Astrocyte (in vitro differentiated cells and primary cell): ENCODE results near the gene HNRNPUL2. TPM values are rescaled to one million over a fixed set of nuclear protein-coding genes. Genes with fewer than 3 reads are reported as not detected.
"Not testable (repeated sequence)": the region's sequence is repeated elsewhere in the genome, so short reads cannot be mapped to it uniquely, and the experiment has no call there.

ENCODE experiments used
- DNase-seq: peaks from one replicate; pipeline ENCODE4 v3.0.0-alpha.2; 2010; ENCODE audit warnings: low read depth
- FAIRE-seq: peaks from 2 replicates; lab custom pipeline; 2011; peaks lifted over from hg19 to GRCh38; lab: Jason Lieb, UNC
- H2AFZ ChIP-seq: 2 replicates; pipeline ENCODE4 v1.6.0; 2012; ENCODE audit warnings: low read depth, low read length, inconsistent platforms
- H3K27ac ChIP-seq: 2 replicates; pipeline ENCODE4 v1.5.1; 2011; ENCODE audit warnings: low read depth, low read length, inconsistent platforms
- H3K27me3 ChIP-seq: 2 replicates; pipeline ENCODE4 v1.6.0; 2011; ENCODE audit warnings: low read length, inconsistent platforms; ENCODE audit not compliant: insufficient read depth
- H3K36me3 ChIP-seq: 2 replicates; pipeline ENCODE4 v1.5.1; 2011; ENCODE audit warnings: low read length, inconsistent platforms; ENCODE audit not compliant: insufficient read depth
- H3K4me1 ChIP-seq: 2 replicates; pipeline ENCODE4 v1.5.1; 2011; ENCODE audit warnings: low read length, inconsistent platforms; ENCODE audit not compliant: insufficient read depth
- H3K4me2 ChIP-seq: 2 replicates; pipeline ENCODE4 v1.6.0; 2012; ENCODE audit warnings: low read length, inconsistent platforms
- H3K4me3 ChIP-seq: 2 replicates; pipeline ENCODE4 v1.5.1; 2011; ENCODE audit warnings: low read depth, mild to moderate bottlenecking, low read length, inconsistent platforms; ENCODE audit not compliant: insufficient read depth
- H3K79me2 ChIP-seq: 2 replicates; pipeline ENCODE4 v1.6.0; 2012; ENCODE audit warnings: mild to moderate bottlenecking, low read length, inconsistent platforms; ENCODE audit not compliant: insufficient read depth
- H3K9ac ChIP-seq: 2 replicates; pipeline ENCODE4 v1.6.0; 2012; ENCODE audit warnings: mild to moderate bottlenecking, low read length, inconsistent platforms
- H3K9me3 ChIP-seq: 2 replicates; pipeline ENCODE4 v1.5.1; 2012; ENCODE audit warnings: low read depth, mild to moderate bottlenecking, low read length, inconsistent platforms; ENCODE audit not compliant: insufficient read depth
- H4K20me1 ChIP-seq: 2 replicates; pipeline ENCODE4 v1.6.0; 2012; ENCODE audit warnings: low read length, inconsistent platforms; ENCODE audit not compliant: insufficient read depth
- H3K27ac Mint-ChIP-seq: one replicate; pipeline ENCODE4 v1.8.0; 2021; ENCODE audit warnings: mild to moderate bottlenecking, mixed read lengths; ENCODE audit not compliant: unreplicated experiment
- H3K27me3 Mint-ChIP-seq: one replicate; pipeline ENCODE4 v1.8.0; 2021; ENCODE audit warnings: low read depth, mixed read lengths; ENCODE audit not compliant: unreplicated experiment
- H3K36me3 Mint-ChIP-seq: one replicate; pipeline ENCODE4 v1.8.0; 2021; ENCODE audit warnings: low read depth, mixed read lengths; ENCODE audit not compliant: unreplicated experiment
- H3K4me1 Mint-ChIP-seq: one replicate; pipeline ENCODE4 v1.8.0; 2021; ENCODE audit warnings: low read depth, mixed read lengths; ENCODE audit not compliant: unreplicated experiment
- H3K4me3 Mint-ChIP-seq: one replicate; pipeline ENCODE4 v1.8.0; 2021; ENCODE audit warnings: mild to moderate bottlenecking, moderate library complexity, mixed read lengths; ENCODE audit not compliant: unreplicated experiment
- H3K9me3 Mint-ChIP-seq: one replicate; pipeline ENCODE4 v1.8.0; 2021; ENCODE audit warnings: mild to moderate bottlenecking, mixed read lengths; ENCODE audit not compliant: unreplicated experiment
- EZH2 ChIP-seq: IDR thresholded peaks from 2 replicates; pipeline ENCODE4 v1.6.1; 2012; ENCODE audit warnings: mild to moderate bottlenecking, low read length, inconsistent platforms; ENCODE audit not compliant: insufficient read depth
- total RNA-seq: library from RNA; stranded (reverse); gene quantifications from 2 replicates; pipeline ENCODE4 v1.2.1, GENCODE V29; 2021
- TF ChIP-seq, protein P1 (sequence below): IDR thresholded peaks from 2 replicates; pipeline ENCODE4 v1.5.1; 2011; ENCODE audit warnings: low read depth, mild to moderate bottlenecking, inconsistent platforms, low read length, moderate library complexity; ENCODE audit not compliant: insufficient read depth

The HNRNPUL2 gene
- total RNA-seq, 1 donor from 2014 or later = 40.0 TPM

GRCh38 chr11:62771144-62772021 lies 44.1 kb upstream of the HNRNPUL2 start, which contains the start of gene TAF6L:
Gene TAF6L (plus strand): TSS chr11:62771396. CDS start chr11:62775784, 4,388 bp downstream.
- Mint-ChIP-seq H3K27me3 (no peaks in the 10 kb centered on the region), H3K4me3 (peak within 1 kb of the TSS; percentile 84), H3K27ac (peak within 1 kb of the TSS; percentile 90), H3K36me3 (peaks cover 8% of the 10 kb centered on the region), H3K4me1 (peaks cover 7% of the 10 kb centered on the region), H3K9me3 (no peaks in the 10 kb centered on the region)
- peak within 1 kb of the TSS; percentile 90 for H2AFZ ChIP-seq
- peaks cover 12% of the 10 kb centered on the region for H3K4me1 ChIP-seq
- no peaks in the 10 kb centered on the region for H4K20me1 ChIP-seq
- peak within 1 kb of the TSS; percentile 77 for H3K9ac ChIP-seq
- H3K4me2 ChIP-seq = peak within 1 kb of the TSS; percentile 85
- no peaks in the 10 kb centered on the region for H3K9me3 ChIP-seq
- H3K27ac ChIP-seq = peak within 1 kb of the TSS; percentile 74
- peak within 1 kb of the TSS; percentile 72 for H3K4me3 ChIP-seq
- TF ChIP-seq EZH2 = no peak
- TF ChIP-seq, protein P1, sequence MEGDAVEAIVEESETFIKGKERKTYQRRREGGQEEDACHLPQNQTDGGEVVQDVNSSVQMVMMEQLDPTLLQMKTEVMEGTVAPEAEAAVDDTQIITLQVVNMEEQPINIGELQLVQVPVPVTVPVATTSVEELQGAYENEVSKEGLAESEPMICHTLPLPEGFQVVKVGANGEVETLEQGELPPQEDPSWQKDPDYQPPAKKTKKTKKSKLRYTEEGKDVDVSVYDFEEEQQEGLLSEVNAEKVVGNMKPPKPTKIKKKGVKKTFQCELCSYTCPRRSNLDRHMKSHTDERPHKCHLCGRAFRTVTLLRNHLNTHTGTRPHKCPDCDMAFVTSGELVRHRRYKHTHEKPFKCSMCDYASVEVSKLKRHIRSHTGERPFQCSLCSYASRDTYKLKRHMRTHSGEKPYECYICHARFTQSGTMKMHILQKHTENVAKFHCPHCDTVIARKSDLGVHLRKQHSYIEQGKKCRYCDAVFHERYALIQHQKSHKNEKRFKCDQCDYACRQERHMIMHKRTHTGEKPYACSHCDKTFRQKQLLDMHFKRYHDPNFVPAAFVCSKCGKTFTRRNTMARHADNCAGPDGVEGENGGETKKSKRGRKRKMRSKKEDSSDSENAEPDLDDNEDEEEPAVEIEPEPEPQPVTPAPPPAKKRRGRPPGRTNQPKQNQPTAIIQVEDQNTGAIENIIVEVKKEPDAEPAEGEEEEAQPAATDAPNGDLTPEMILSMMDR = no peak
- FAIRE-seq = no peak
- H3K79me2 ChIP-seq = peaks cover 18% of the 10 kb centered on the region
- peaks cover 8% of the 10 kb centered on the region for H3K36me3 ChIP-seq
- DNase-seq = peak; percentile 88
- no peaks in the 10 kb centered on the region for H3K27me3 ChIP-seq

DNA sequence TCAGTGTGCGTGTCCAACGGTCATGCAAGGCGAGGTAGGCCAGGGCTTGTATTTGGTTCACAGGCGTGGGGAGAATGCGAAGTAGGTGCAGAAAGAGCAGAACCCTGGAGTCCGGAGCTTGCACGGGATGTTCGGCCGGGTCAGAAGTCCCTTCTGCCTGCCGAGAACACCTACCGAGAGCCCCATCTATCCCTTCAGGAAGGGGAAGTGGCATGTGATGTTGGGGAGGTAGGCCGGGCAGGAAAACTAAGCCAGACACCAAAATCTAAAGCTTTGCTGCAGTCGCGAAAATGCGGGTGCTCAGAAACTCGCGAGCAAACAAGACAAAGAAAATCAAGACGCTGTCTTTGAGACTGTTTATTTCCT lies 43.5 kb upstream of the HNRNPUL2 start:
- Mint-ChIP-seq H3K36me3 (peaks cover 5% of the 10 kb centered on the region), H3K9me3 (no peaks in the 10 kb centered on the region), H3K27me3 (no peaks in the 10 kb centered on the region), H3K27ac (peak overlapping the region; percentile 90), H3K4me1 (peaks cover 7% of the 10 kb centered on the region), H3K4me3 (peak overlapping the region; percentile 84)
- Histone ChIP-seq H3K36me3 (peaks cover 11% of the 10 kb centered on the region), H3K4me1 (peaks cover 12% of the 10 kb centered on the region), H3K4me3 (peak overlapping the region; percentile 72), H3K9ac (peak overlapping the region; percentile 77), H3K27ac (peak overlapping the region; percentile 74), H3K4me2 (peak overlapping the region; percentile 85), H2AFZ (peak overlapping the region; percentile 90), H3K9me3 (no peaks in the 10 kb centered on the region), H4K20me1 (no peaks in the 10 kb centered on the region), H3K79me2 (peaks cover 18% of the 10 kb centered on the region), H3K27me3 (no peaks in the 10 kb centered on the region)
- TF ChIP-seq, protein P1 = no peak
- no peak for TF ChIP-seq EZH2
- DNase-seq (peak; percentile 16), FAIRE-seq (no peak)

GRCh38 chr11:62760867-62761227 lies 33.6 kb upstream of the HNRNPUL2 start:
- not testable (repeated sequence) for H3K4me1 ChIP-seq, H3K27me3 ChIP-seq, H3K4me3 ChIP-seq, H3K27me3 Mint-ChIP-seq, H3K9me3 ChIP-seq, H2AFZ ChIP-seq, H4K20me1 ChIP-seq, H3K27ac Mint-ChIP-seq, DNase-seq, FAIRE-seq, H3K4me1 Mint-ChIP-seq, H3K27ac ChIP-seq, H3K36me3 Mint-ChIP-seq, H3K9me3 Mint-ChIP-seq, H3K36me3 ChIP-seq, H3K9ac ChIP-seq
- H3K4me3 Mint-ChIP-seq = peak overlapping the region; percentile 91
- peak overlapping the region; percentile 95 for H3K4me2 ChIP-seq
- H3K79me2 ChIP-seq = peaks cover 17% of the 10 kb centered on the region
